Natural killer cell treated with Interleukin-12 subunit alpha and Interleukin-12 subunit beta and Interleukin-15 and Interleukin-18, amount 100 ng/mL, for 72 hours (primary cell): Measurements from ENCODE around the gene VSIG2. TPM values are rescaled to one million over a fixed set of nuclear protein-coding genes. Genes with fewer than 3 reads are reported as not detected.

ENCODE experiments used
- ATAC-seq, 2 donors: fragments of 150-1000 bp; cut with Tn5 transposase in 1 of 2; sonication (Bioruptor Pico), chemical (Tn5 transposase) in 1 of 2; 2 replicates each; pipeline ENCODE4 v1.10.0; 2021
- DNase-seq: peaks from one replicate; pipeline ENCODE4 v3.0.0; 2022; ENCODE audit warnings: low spot score
- H3K27ac Mint-ChIP-seq, 2 donors: 1 replicate in 1 of 2; 2 replicates in 1 of 2; pipeline ENCODE4 v1.8.0; 2022; ENCODE audit warnings: mixed read lengths in 2 of 2, mild to moderate bottlenecking in 1 of 2, moderate library complexity in 1 of 2
- H3K27me3 Mint-ChIP-seq, 2 donors: 1 replicate in 1 of 2; 2 replicates in 1 of 2; pipeline ENCODE4 v1.8.0; 2022; ENCODE audit warnings: mixed read lengths in 2 of 2
- H3K36me3 Mint-ChIP-seq: one replicate; pipeline ENCODE4 v1.8.0; 2022; ENCODE audit warnings: mixed read lengths
- H3K4me1 Mint-ChIP-seq, 2 donors: 1 replicate in 1 of 2; 2 replicates in 1 of 2; pipeline ENCODE4 v1.8.0; 2022; ENCODE audit warnings: low read depth in 2 of 2, mixed read lengths in 2 of 2, mild to moderate bottlenecking in 1 of 2
- H3K4me3 Mint-ChIP-seq: one replicate; pipeline ENCODE4 v1.8.0; 2022; ENCODE audit warnings: mixed read lengths
- H3K9me3 Mint-ChIP-seq: 2 replicates; pipeline ENCODE4 v1.8.0; 2022; ENCODE audit warnings: mixed read lengths
- total RNA-seq, 2 donors: library from RNA; stranded (reverse); gene quantifications; one replicate each; pipeline ENCODE4 v1.2.3, GENCODE V29; 2022

Gene VSIG2
- total RNA-seq, 2 donors from 2014 or later = not detected

DNA sequence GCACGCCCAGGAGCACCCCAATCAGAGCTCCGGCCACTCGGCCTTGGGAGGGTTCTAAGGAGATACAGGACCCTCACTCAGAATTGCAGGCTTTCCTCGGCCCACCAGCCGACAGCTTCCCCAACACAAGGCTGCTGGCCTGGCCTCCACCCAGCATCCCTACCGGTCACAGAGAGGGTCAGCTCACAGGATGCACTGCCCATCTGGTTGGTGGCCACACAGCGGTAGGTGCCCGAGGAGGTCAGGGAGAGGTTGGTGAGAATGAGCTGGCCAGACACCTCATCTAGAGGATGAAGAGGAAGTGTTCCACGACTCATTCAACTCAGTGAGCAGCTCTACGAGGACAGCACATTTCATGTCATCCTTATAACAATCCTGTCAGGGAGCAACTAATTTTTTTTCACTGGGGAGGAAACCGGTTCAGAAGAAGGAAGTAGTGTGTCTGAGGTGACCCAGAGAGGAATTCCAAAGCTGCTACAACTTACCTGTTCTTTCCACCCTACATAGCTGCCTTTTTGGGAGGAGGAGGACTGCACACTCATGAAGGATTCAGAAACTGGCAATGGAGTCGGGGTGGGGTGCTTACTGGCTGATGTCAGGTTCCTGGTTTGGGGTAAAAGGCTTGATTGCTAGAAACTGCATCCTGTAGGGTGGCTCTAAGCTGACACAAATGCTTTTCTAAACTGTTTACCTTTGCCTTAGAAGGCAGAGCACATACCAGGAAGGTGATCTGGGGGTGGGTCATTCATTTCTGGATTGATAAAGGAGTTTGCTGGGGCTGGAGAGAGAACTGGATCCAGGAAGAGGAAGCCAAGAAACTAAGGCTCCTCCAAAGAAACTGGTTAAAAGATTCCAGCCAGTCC, 3.3 kb downstream of the VSIG2 start:
- Mint-ChIP-seq H3K4me3 (no peak overlapping the region), H3K27me3 (peaks cover under 1 to 11% of the 10 kb centered on the region in 2 donors), H3K36me3 (no peaks in the 10 kb centered on the region), H3K4me1 (peaks cover 7 to 9% of the 10 kb centered on the region in 2 donors), H3K27ac (no peak overlapping the region), H3K9me3 (no peaks in the 10 kb centered on the region)
- ATAC-seq (no peak), DNase-seq (no peak)

DNA sequence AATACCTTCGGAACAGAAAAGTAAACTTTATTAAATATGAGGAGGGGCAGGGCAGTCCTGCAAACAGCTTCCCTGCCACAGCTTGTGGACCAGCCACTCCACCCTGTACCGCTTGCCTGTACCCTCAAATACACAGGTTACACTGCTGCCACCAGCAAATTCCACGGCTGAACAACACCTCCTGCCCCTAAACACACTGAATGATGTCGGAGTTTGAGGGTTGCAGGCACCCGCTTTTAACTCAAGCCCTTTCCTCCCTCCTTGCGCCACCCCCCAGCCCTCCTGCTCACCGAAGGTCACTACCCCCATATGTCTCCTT, 4.0 kb downstream of the VSIG2 start:
- no peak overlapping the region for H3K4me3 Mint-ChIP-seq
- DNase-seq = no peak
- peaks cover 7 to 9% of the 10 kb centered on the region in 2 donors for H3K4me1 Mint-ChIP-seq
- ATAC-seq = no peak
- no peaks in the 10 kb centered on the region for H3K36me3 Mint-ChIP-seq
- no peak overlapping the region for H3K27ac Mint-ChIP-seq
- H3K9me3 Mint-ChIP-seq = no peaks in the 10 kb centered on the region
- H3K27me3 Mint-ChIP-seq = peaks cover 7 to 13% of the 10 kb centered on the region in 2 donors

DNA sequence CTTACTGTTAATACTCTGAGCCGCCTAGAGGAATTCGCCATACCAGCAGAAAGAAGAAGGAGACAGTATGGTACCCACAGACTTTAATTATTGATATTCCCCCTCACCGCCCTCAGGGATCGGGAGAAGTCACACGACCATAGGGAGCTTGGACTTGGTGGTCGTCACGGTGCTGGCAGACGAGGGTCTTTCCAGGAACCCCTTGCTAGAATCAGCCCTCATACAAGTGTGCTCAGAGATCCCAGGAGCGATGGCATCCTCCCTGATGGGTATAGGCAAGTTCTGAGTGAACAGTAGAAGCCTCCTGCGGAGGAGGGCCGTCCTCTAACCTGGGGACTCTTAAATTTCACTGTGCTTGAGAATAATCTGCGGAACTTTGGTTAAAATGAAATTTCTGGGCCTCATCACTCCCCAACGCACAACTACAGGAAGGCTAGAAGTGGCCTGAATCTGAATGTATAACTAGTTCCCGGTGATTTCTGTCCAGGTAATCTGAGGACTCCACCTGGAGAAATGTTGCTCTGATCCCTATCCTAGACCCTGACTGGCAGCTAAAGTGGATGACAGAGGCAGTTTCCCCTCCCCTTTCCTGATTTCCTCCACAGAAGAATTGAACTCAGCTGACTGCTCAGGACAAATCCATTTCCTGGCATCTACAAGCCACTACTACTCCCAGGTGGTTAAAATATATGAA, 4.5 kb downstream of the VSIG2 start:
- DNase-seq (no peak), ATAC-seq (no peak)
- H3K27me3 Mint-ChIP-seq = peaks cover 9 to 13% of the 10 kb centered on the region in 2 donors
- peak overlapping the region; percentile 98 for H3K4me3 Mint-ChIP-seq
- H3K4me1 Mint-ChIP-seq = peaks cover 7 to 9% of the 10 kb centered on the region in 2 donors
- H3K9me3 Mint-ChIP-seq = no peaks in the 10 kb centered on the region
- no peak overlapping the region for H3K27ac Mint-ChIP-seq
- H3K36me3 Mint-ChIP-seq = no peaks in the 10 kb centered on the region

DNA sequence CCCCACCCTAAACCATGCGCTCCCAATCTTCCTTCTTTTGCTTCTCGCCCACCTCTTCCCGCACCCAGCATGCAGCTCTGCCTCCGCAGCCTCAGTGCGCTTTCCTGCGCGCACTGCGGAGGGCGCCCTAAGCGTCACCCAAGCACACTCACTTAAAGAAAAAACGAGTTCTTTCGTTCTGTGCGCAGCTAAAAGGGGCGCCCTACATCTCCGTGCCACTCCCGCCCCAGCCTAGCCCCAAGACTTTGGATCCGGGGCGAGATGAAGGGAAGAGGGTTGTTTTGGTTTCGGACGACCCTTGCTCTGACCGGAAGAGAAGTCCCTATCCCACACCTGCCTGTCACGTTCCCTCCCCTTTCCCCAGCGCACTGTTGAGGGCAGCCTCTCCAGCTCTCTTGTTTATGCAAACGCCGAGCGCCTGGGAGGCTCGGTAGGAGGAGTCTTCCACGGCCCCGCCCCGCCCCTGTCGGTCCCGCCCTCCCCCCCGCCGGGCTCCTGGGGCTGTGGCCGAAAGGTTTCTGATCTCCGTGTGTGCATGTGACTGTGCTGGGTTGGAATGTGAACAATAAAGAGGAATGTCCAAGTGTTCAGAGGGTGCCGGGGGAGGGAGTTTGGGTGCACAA, 5.3 kb downstream of the VSIG2 start:
- no peaks in the 10 kb centered on the region for H3K9me3 Mint-ChIP-seq
- H3K27me3 Mint-ChIP-seq = peaks cover 18% of the 10 kb centered on the region in 2 donors
- ATAC-seq = peak; percentile 91 to 92
- H3K36me3 Mint-ChIP-seq = no peaks in the 10 kb centered on the region
- peaks cover 7 to 9% of the 10 kb centered on the region in 2 donors for H3K4me1 Mint-ChIP-seq
- no peak for DNase-seq
- peak overlapping the region; percentile 65 to 84 for H3K27ac Mint-ChIP-seq
- peak overlapping the region; percentile 98 for H3K4me3 Mint-ChIP-seq

DNA sequence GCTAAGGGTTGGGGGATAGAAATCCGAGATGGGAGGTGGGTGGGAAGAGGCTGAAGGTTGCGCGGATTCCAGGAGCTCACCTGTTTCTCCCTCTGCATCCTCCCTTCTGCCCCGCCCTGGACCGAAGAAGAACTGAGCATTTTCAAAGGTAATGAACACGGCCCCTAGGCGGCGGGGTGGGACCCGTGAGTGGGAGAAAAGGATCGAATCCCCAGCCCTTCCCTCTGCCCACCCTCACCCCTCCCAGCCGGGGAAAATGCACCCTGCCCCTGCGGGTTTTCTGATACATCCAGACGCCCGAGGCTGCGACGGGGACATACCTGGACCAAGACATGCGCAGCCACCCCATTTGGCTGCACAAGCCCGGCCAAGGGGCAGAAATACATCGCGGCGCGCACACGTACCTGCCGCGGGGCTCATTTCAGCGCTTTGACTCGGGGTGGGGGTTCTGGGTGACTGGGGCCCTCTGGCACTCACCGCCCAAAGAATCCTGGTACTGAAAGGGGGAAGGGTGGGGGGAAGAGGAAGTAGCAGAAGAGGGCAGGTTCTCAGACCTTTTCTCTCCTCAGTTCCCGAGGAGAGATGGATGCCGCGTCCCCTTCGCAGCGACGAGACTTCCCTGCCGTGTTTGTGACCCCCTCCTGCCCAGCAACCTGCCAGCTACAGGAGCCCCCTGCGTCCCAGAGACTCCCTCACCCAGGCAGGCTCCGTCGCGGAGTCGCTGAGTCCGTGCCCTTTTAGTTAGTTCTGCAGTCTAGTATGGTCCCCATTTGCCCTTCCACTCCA, 6.0 kb downstream of the VSIG2 start:
- peak in 1 of 2 donors; percentile 25 for ATAC-seq
- peaks cover 22 to 25% of the 10 kb centered on the region in 2 donors for H3K27me3 Mint-ChIP-seq
- peaks cover 7 to 9% of the 10 kb centered on the region in 2 donors for H3K4me1 Mint-ChIP-seq

DNA sequence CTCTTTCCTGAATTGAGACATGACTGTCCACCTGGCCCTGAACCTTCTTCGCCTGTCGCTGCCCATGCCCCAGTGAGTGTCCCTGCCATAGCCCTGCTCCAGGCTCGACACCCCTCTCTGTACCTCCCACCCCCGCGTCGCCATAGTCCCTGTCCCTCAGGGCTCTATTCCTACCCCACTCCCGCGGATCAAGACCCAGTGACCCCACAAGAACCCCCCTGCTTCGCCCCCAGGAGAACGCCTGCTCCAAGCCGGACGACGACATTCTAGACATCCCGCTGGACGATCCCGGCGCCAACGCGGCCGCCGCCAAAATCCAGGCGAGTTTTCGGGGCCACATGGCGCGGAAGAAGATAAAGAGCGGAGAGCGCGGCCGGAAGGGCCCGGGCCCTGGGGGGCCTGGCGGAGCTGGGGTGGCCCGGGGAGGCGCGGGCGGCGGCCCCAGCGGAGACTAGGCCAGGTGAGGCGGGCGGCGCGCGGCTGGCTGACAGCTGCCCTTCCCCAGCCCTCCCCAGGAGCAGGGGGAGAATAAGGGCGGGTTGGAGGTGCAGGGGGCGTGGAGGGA, 6.7 kb downstream of the VSIG2 start:
- Mint-ChIP-seq H3K27ac (no peak overlapping the region), H3K27me3 (peaks cover 23 to 30% of the 10 kb centered on the region in 2 donors), H3K4me3 (peak overlapping the region; percentile 15), H3K9me3 (no peaks in the 10 kb centered on the region), H3K4me1 (peaks cover 9 to 12% of the 10 kb centered on the region in 2 donors), H3K36me3 (no peaks in the 10 kb centered on the region)
- ATAC-seq (no peak), DNase-seq (no peak)

More for the DNA sequence above, 6.0 kb downstream of the VSIG2 start:
- H3K4me3 Mint-ChIP-seq = peak overlapping the region; percentile 98
- no peak for DNase-seq
- H3K36me3 Mint-ChIP-seq = no peaks in the 10 kb centered on the region
- peak overlapping the region; percentile 65 to 84 for H3K27ac Mint-ChIP-seq
- H3K9me3 Mint-ChIP-seq = no peaks in the 10 kb centered on the region

DNA sequence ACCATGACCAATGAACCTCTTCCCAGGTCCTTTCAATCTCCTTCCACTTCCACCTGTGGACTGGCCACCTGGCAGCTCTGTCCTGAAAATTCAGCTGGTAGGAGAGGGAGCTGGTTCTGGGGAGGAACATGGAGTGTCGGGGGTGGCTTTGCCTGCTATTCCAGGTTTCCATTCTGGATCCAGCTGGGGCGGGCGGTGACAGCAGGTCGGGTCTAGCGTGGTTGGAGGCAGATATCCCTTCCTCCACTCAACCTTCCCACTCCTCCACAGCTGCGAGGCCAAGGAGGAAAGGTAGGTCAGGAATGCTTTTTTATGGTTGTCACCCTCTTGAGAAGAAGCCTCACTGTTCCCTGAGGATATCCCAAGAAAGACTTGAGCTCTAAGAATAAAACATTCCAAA, 9.0 kb downstream of the VSIG2 start:
- peaks cover 28 to 39% of the 10 kb centered on the region in 2 donors for H3K27me3 Mint-ChIP-seq
- H3K4me1 Mint-ChIP-seq = peaks cover 15 to 23% of the 10 kb centered on the region in 2 donors
- H3K9me3 Mint-ChIP-seq = no peaks in the 10 kb centered on the region
- no peaks in the 10 kb centered on the region for H3K36me3 Mint-ChIP-seq
- no peak overlapping the region for H3K4me3 Mint-ChIP-seq
- no peak overlapping the region for H3K27ac Mint-ChIP-seq
- no peak for DNase-seq
- no peak for ATAC-seq

DNA sequence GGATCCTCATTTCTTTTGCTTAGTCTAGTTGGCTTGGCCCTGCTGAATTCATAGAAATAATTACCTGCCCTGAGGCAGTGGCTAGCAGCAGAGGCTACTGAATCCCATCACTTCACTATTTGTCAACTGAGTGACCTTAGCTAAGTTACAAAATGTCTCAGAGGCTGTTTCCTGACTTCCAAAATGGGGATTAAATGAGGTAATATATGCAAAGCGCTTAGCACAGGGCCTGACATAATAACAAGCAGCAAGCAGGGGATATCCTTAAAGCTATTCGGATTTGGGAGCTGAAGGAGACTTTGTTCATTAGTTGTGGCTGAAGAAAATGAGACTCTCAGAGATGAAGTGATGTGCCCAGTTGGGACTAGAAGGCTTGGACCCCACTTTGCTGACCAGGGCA, 9.5 kb downstream of the VSIG2 start:
- no peak overlapping the region for H3K27ac Mint-ChIP-seq
- H3K36me3 Mint-ChIP-seq = no peaks in the 10 kb centered on the region
- no peak for DNase-seq
- peaks cover 15 to 23% of the 10 kb centered on the region in 2 donors for H3K4me1 Mint-ChIP-seq
- H3K9me3 Mint-ChIP-seq = no peaks in the 10 kb centered on the region
- no peak overlapping the region for H3K4me3 Mint-ChIP-seq
- no peak for ATAC-seq
- peaks cover 30 to 39% of the 10 kb centered on the region in 2 donors for H3K27me3 Mint-ChIP-seq

DNA sequence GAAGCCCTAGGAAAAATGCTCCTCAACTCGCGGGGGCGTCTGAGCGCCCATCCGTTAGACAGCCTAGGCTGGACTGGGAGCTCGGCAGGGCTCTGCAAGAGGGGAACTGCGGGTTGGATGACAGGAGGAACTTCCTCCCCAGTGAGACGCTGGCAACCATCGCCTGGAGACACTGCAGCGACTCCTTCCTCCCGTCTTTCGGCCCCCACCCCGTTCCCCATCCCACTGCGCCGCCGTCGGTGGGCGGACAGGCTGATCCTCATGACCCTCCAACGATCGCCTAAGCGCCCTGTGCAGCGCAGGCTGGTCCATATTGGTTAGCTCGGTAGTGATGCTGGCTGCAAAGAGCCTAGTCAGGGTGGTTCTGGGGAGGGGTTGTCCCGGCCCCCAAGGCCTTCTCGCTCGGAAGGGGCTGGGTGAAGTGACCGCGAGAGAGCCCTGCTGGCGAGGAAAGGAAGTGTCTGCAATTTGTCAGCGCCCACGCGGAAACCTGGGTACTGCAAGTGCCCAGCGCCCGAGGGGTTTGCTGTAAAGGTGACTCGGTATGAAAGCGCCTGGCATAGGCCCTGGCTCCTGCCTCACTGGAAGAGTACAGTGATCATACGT, 11.7 kb downstream of the VSIG2 start:
- Mint-ChIP-seq H3K4me1 (peaks cover 6 to 16% of the 10 kb centered on the region in 2 donors), H3K27ac (no peak overlapping the region), H3K36me3 (no peaks in the 10 kb centered on the region), H3K27me3 (peaks cover 38 to 52% of the 10 kb centered on the region in 2 donors), H3K4me3 (peak overlapping the region; percentile 83), H3K9me3 (no peaks in the 10 kb centered on the region)
- DNase-seq (peak; percentile 70), ATAC-seq (peak; percentile 40 to 42)

DNA sequence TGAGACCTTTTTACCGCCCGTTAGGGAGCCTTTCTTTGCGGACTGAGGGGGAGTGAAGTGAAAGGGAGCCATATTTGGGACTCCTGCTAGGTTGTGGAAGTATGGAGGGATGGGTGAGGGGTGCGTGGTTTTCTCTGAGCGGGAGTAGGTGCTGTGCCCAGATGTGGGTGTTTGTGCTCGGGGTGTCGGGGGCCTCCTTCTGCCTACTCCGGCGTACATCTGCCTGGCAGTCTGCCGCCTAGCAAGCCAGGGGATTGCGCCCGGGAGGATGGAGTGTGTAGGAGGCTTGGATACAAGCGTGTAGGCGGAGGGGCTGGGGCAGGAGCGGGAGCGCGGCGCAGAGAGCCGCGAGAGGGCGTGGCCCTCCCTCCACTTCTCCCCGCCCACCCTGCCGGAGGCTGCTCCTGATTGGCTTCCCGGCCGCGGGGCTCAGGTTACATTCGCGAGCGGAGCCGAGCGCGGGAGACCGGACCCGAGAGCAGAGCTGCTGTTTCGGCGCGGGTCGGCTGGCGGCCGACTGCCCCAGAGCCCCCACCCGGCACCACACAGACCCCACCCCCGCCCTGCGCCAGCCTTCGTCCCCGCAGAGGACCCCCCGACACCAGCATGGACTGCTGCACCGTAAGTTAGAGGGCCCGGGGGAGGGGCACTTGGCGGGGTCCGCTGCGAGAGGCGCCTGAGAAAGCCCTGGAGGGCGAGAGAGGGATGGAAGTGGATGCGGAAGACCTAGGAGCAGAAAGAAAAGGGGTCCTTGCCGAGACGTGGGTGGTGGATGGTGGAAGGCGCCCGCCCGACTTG, 12.4 kb downstream of the VSIG2 start, which contains the start of gene NRGN:
Gene NRGN (plus strand): TSS at position 464 of the 798 bp plus-strand sequence. CDS start 143 bp downstream, at position 607.
- DNase-seq (peak; percentile 87), ATAC-seq (peak; percentile 97)
- peaks cover 6 to 16% of the 10 kb centered on the region in 2 donors for H3K4me1 Mint-ChIP-seq
- peaks cover 36 to 52% of the 10 kb centered on the region in 2 donors for H3K27me3 Mint-ChIP-seq
- peak within 1 kb of the TSS in 1 of 2 donors; percentile 68 for H3K27ac Mint-ChIP-seq
- no peaks in the 10 kb centered on the region for H3K9me3 Mint-ChIP-seq
- no peaks in the 10 kb centered on the region for H3K36me3 Mint-ChIP-seq
- peak within 1 kb of the TSS; percentile 83 for H3K4me3 Mint-ChIP-seq

DNA sequence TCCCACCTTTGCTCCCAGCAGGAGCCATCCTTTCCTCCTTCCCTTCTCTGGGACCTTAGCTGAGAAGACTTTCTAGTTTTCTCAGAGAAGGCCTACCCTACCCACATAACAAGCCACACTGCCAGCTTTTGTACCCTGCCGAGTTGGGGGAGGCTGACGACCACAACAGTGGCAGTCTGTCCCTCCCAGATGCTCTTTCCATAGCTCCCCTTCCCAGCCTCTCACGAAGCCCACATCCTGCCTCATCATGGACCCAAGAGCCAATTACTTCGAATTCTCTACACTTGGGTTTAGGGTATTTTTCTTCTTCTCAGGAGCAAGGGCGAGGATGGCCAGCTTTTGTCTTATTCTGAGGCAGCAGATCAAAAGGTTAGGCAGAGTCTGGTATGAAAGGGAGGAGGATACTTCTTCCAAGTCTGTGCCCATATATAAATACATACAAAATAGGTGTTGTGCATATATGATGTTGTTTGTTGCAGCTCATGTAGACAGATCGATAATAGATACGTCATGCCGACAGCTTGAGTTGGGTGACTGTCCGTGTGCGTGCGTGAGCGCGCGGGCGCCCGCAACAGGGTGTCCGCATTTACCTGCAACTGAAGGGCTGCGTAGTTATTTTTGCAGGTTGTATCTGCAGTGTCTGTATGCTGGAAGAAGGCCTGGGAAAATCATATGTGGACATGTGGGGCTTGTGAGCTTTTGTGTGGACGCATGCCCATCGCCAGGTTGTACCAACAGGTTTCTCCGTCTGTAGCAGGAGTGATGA, 13.2 kb downstream of the VSIG2 start:
- Mint-ChIP-seq H3K27ac (peak overlapping the region in 1 of 2 donors; percentile 68), H3K27me3 (peaks cover 38 to 52% of the 10 kb centered on the region in 2 donors), H3K4me1 (peaks cover 6 to 16% of the 10 kb centered on the region in 2 donors)

More for the DNA sequence above, 13.2 kb downstream of the VSIG2 start:
- H3K36me3 Mint-ChIP-seq = no peaks in the 10 kb centered on the region
- H3K9me3 Mint-ChIP-seq = no peaks in the 10 kb centered on the region
- ATAC-seq (no peak), DNase-seq (no peak)
- peak overlapping the region; percentile 83 for H3K4me3 Mint-ChIP-seq
